GM12878 (cell line): ENCODE measurements around the gene KIF12. TPM values are rescaled to one million over a fixed set of nuclear protein-coding genes. Genes with fewer than 3 reads are reported as not detected.

Experiments used
- ATAC-seq: fragments of 200-7000 bp; cut with Tn5 transposase; 3 replicates; pipeline ENCODE4 v1.9.1; 2020; ENCODE audit warnings: mild to moderate bottlenecking, moderate library complexity
- BruUV-seq: library from RNA; stranded (reverse); fragments of 400-500 nt; replicated peaks from 2 replicates; lab custom pipeline; 2021; lab: Mats Ljungman, UMichigan
- CTCF ChIA-PET: fragments of 300-600 bp; sonication (Branson Sonifier 250); formaldehyde crosslinking; extraction: SDS; loops from one replicate; lab custom pipeline; 2021; ENCODE audit warnings: inconsistent platforms; lab: Yijun Ruan, JAX
- POLR2A ChIA-PET: fragments of 350-600 bp; formaldehyde crosslinking; extraction: SDS; loops from one replicate; lab custom pipeline; 2021; ENCODE audit warnings: inconsistent platforms; lab: Charles Lee
- RAD21 ChIA-PET: fragments of 300-600 bp; sonication (Branson Sonifier 250); formaldehyde crosslinking; loops from one replicate; lab custom pipeline; 2023; ENCODE audit warnings: antibody characterized with exemption; ENCODE audit not compliant: unreplicated experiment; lab: Charles Lee
- SMC1A ChIA-PET: fragments of 300-600 bp; sonication (Branson Sonifier 250); formaldehyde crosslinking; loops from one replicate; lab custom pipeline; 2023; ENCODE audit not compliant: unreplicated experiment, uncharacterized antibody; lab: Charles Lee
- DNase-seq: peaks from one replicate; pipeline ENCODE4 v3.0.0-alpha.2; 2011; ENCODE audit warnings: low read depth, low spot score
- FAIRE-seq: peaks from 3 replicates; lab custom pipeline; 2011; peaks lifted over from hg19 to GRCh38; lab: Jason Lieb, UNC
- H2AFZ ChIP-seq: 2 replicates; pipeline ENCODE4 v1.6.0; 2011; ENCODE audit warnings: low read depth, low read length, control low read depth; ENCODE audit not compliant: control insufficient read depth
- H3K27ac ChIP-seq: 2 replicates; pipeline ENCODE4 v1.5.1; 2011; ENCODE audit warnings: control low read depth; ENCODE audit not compliant: control insufficient read depth, insufficient read depth
- H3K27me3 ChIP-seq, 2 experiments: replicated peaks in 1 of 2; 2 replicates each; pipeline versions ENCODE4 v1.6.0 to v1.6.1; 2011; ENCODE audit warnings: low read length in 1 of 2; ENCODE audit not compliant: control insufficient read depth in 2 of 2, insufficient read depth in 2 of 2
- H3K36me3 ChIP-seq, 2 experiments: 2 replicates each; pipeline ENCODE4 v1.5.1; 2011; ENCODE audit warnings: low read length in 1 of 2; ENCODE audit not compliant: control insufficient read depth in 2 of 2, insufficient read depth in 2 of 2
- H3K4me1 ChIP-seq: 2 replicates; pipeline ENCODE4 v1.6.1; 2011; ENCODE audit warnings: mild to moderate bottlenecking, low read length, moderate library complexity, mixed read lengths; ENCODE audit not compliant: control insufficient read depth, insufficient read depth
- H3K4me2 ChIP-seq: 2 replicates; pipeline ENCODE4 v1.6.0; 2011; ENCODE audit warnings: control low read depth; ENCODE audit not compliant: control insufficient read depth, insufficient read depth
- H3K4me3 ChIP-seq: fragments of 200-600 bp; sonication (generic); 2 replicates; pipeline ENCODE4 v1.5.1; 2016
- H3K79me2 ChIP-seq: 2 replicates; pipeline ENCODE4 v1.6.0; 2011; ENCODE audit warnings: low read length; ENCODE audit not compliant: control insufficient read depth, insufficient read depth
- H3K9ac ChIP-seq: 2 replicates; pipeline ENCODE4 v1.8.0; 2011; ENCODE audit warnings: low read length, control low read depth, mixed read lengths; ENCODE audit not compliant: control insufficient read depth, insufficient read depth
- H3K9me3 ChIP-seq: replicated peaks from 3 replicates; pipeline ENCODE4 v1.5.1; 2011; ENCODE audit warnings: mild to moderate bottlenecking, low read length; ENCODE audit not compliant: control insufficient read depth, insufficient read depth
- H4K20me1 ChIP-seq: 2 replicates; pipeline ENCODE4 v1.6.0; 2011; ENCODE audit not compliant: control insufficient read depth, insufficient read depth
- JUND ChIP-seq: IDR thresholded peaks from 2 replicates; pipeline ENCODE4 v1.6.1; 2012; ENCODE audit warnings: low read depth, mild to moderate bottlenecking, low read length, improper control_type of control experiment, moderate library complexity
- KAT2A ChIP-seq: conservative IDR thresholded peaks from 2 replicates; pipeline ENCODE4 v1.6.1; 2011; ENCODE audit warnings: low read depth, low read length; ENCODE audit not compliant: control insufficient read depth
- MTA2 ChIP-seq: fragments of 450-650 bp; IDR thresholded peaks from 2 replicates; pipeline ENCODE4 v1.6.1; 2016; ENCODE audit warnings: low read depth, mild to moderate bottlenecking, moderate library complexity
- NBN ChIP-seq: fragments of 450-650 bp; IDR thresholded peaks from 2 replicates; pipeline ENCODE4 v1.6.1; 2016
- NR2C2 ChIP-seq: IDR thresholded peaks from 2 replicates; pipeline ENCODE4 v1.6.1; 2011; ENCODE audit warnings: borderline replicate concordance, low read depth; ENCODE audit not compliant: control insufficient read depth, insufficient read length
- NRF1 ChIP-seq: conservative IDR thresholded peaks from 2 replicates; pipeline ENCODE4 v1.6.1; 2011; ENCODE audit warnings: mild to moderate bottlenecking, low read depth, low read length, improper control_type of control experiment
- RBBP5 ChIP-seq: fragments of 200-600 bp; sonication (generic); conservative IDR thresholded peaks from 2 replicates; pipeline ENCODE4 v1.6.1; 2016
- ZNF622 ChIP-seq: fragments of 450-650 bp; IDR thresholded peaks from 2 replicates; pipeline ENCODE4 v1.6.1; 2017; ENCODE audit warnings: mild to moderate bottlenecking, inconsistent platforms
- WGBS: methylation state at CpG from one replicate; pipeline ENCODE4 v1.1.6; 2016; ENCODE audit warnings: low lambda C conversion rate; ENCODE audit not compliant: insufficient replicate concordance, insufficient coverage; ENCODE audit errors: missing lambda C conversion rate; 5-methylcytosine and 5-hydroxymethylcytosine counted together
- in situ Hi-C: fragments of 300-500 bp; cut with MboI; formaldehyde crosslinking; loops from 9 replicates; pipeline ENCODE4 v1.14.3; 2018; ENCODE audit warnings: mixed read lengths
- intact Hi-C: fragments of 100-400 bp; cut with micrococcal nuclease; formaldehyde crosslinking; loops from one replicate; pipeline ENCODE4 v1.14.2; 2022; ENCODE audit not compliant: unreplicated experiment
- polyA plus RNA-seq, 11 experiments: library from polyadenylated mRNA; depleted of rRNA in 4 of 11; unstranded in 6 of 11; stranded (reverse) in 5 of 11; fragments of >200 nt; fragmentation: Nextera tagmentation in 4 of 11; fragmentation: Illumina TruSeq in 1 of 11; extraction: Ambion mirVana in 4 of 11; extraction: Trizol in 1 of 11; gene quantifications; 1 replicate in 1 of 11; 2 replicates in 10 of 11; pipeline versions ENCODE4 v1.2.1 to v1.2.3, GENCODE V29; 2011 to 2016; ENCODE audit warnings: inconsistent platforms in 2 of 11, missing spikeins in 2 of 11, low read depth in 1 of 11
- total RNA-seq, 4 experiments: library from RNA; depleted of rRNA in 3 of 4; stranded (reverse); fragments of >200 nt in 3 of 4; fragmentation: Illumina TruSeq in 1 of 4; extraction: Trizol in 1 of 4; gene quantifications; 2 replicates each; pipeline versions ENCODE4 v1.2.1 to v1.2.3, GENCODE V29; 2013 to 2021
- TF ChIP-seq, protein P1 (sequence below): IDR thresholded peaks from 2 replicates; pipeline ENCODE4 v1.6.1; 2011; ENCODE audit warnings: mild to moderate bottlenecking, low read depth, low read length, moderate library complexity; ENCODE audit not compliant: insufficient replicate concordance
- TF ChIP-seq, protein P2 (sequence below): IDR thresholded peaks from 2 replicates; pipeline ENCODE4 v1.6.1; 2012; ENCODE audit warnings: low read depth, low read length, improper control_type of control experiment

The KIF12 gene
- total and polyA plus RNA-seq, 10 of the 15 experiments (the other 5 are each of a cell fraction or from before 2014, with no cell fraction given) = not detected

DNA sequence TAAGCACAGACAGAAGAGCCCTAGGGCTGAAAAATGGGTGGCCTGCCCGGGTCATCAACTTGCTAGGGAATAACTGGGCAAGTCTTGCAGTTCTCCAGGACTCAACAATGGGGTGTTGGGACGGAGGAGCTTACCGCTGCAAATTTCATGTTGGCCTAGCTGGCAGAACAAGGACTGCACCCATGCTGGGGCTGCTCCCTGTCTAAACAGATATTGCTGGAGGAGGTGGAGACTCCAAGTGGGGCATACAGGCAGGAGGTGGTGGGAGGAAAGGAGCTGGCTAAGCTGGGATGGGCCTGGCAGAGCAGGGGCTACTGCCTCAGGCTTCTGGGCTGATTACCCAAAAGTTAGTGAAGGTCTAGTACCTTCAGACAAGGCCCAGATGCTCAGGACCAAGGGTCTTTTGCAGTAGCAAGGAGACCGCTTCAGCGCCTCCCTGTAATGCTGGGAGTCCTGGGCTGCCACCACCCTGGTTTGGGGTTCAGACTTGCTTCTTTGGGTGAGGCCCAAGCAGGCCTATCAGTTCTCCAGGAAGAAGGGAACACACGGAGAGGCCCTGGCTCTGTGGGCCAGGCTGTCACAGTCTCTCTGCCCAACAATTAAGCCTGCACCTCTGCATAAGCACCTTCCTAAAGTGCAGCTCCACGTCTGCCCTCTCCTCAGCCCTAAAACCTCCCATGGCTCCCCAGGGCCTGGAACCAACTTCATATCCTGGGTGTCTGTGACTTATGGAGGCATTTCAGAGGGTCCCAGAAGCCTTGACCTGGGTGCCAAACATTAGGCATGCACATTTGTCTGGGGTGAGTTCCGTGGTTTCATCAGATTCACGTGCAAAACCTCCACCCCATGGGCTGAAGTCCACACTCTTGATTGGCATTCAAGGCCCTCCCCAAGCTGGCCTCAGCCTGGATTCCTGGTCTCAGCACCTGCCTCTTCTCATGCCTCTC lies 24.2 kb upstream of the KIF12 start:
- no peaks in the 10 kb centered on the region for H3K4me1 ChIP-seq
- peaks cover 0 to under 1% of the 10 kb centered on the region in 2 experiments; a peak in 2 of 4 replicates for H3K27me3 ChIP-seq
- no TSS peak for BruUV-seq
- SMC1A ChIA-PET = no interaction called here
- 33% methylated on average over 9 of the region's 9 CpGs for WGBS
- TF ChIP-seq, protein P1, sequence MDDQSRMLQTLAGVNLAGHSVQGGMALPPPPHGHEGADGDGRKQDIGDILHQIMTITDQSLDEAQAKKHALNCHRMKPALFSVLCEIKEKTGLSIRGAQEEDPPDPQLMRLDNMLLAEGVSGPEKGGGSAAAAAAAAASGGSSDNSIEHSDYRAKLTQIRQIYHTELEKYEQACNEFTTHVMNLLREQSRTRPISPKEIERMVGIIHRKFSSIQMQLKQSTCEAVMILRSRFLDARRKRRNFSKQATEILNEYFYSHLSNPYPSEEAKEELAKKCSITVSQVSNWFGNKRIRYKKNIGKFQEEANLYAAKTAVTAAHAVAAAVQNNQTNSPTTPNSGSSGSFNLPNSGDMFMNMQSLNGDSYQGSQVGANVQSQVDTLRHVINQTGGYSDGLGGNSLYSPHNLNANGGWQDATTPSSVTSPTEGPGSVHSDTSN = no peak
- TF ChIP-seq NR2C2 = no peak
- TF ChIP-seq ZNF622 = no peak
- TF ChIP-seq NBN = no peak
- TF ChIP-seq MTA2 = no peak
- no peak for TF ChIP-seq JUND
- no peak for TF ChIP-seq NRF1
- TF ChIP-seq, protein P2, sequence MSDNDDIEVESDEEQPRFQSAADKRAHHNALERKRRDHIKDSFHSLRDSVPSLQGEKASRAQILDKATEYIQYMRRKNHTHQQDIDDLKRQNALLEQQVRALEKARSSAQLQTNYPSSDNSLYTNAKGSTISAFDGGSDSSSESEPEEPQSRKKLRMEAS = no peak
- TF ChIP-seq KAT2A = no peak
- TF ChIP-seq RBBP5 = no peak
- H3K36me3 ChIP-seq = no peaks in the 10 kb centered on the region
- POLR2A ChIA-PET = no interaction called here
- DNase-seq (no peak), ATAC-seq (no peak), FAIRE-seq (no peak)
- intact Hi-C loops (no loop called here), in situ Hi-C loops (no loop called here)
- no peak overlapping the region for H2AFZ ChIP-seq
- no peaks in the 10 kb centered on the region for H3K79me2 ChIP-seq
- no peak overlapping the region for H3K27ac ChIP-seq
- no peak overlapping the region for H3K4me3 ChIP-seq
- CTCF ChIA-PET = interaction anchor here (1.2 kb wide), 1 partner anchor 14 kb away, joined by 3 read pairs; no protein-coding TSS in a partner anchor
- no peak overlapping the region for H3K4me2 ChIP-seq
- no peaks in the 10 kb centered on the region for H3K9me3 ChIP-seq
- RAD21 ChIA-PET = no interaction called here
- no peaks in the 10 kb centered on the region for H4K20me1 ChIP-seq
- no peak overlapping the region for H3K9ac ChIP-seq
